Mucosa of descending colon (tissue), 3 donors: Measurements from ENCODE around the gene ATP6V0C. TPM values are rescaled to one million over a fixed set of nuclear protein-coding genes. Genes with fewer than 3 reads are reported as not detected.
A peak's percentile ranks its signal among the peaks of the same experiment; 100 is the strongest.

Experiments used
- ATAC-seq: fragments of 200-7000 bp; cut with Tn5 transposase; one replicate; pipeline ENCODE4 v1.9.1; 2020; ENCODE audit warnings: mild to moderate bottlenecking, moderate library complexity
- DNase-seq, 3 donors: peaks; one replicate each; pipeline ENCODE4 v3.0.0-alpha.2; 2020
- H3K36me3 ChIP-seq: fragments of 200-600 bp; one replicate; pipeline ENCODE4 v1.8.0; 2021; ENCODE audit warnings: low read depth, mild to moderate bottlenecking
- H3K4me1 ChIP-seq: fragments of 200-600 bp; one replicate; pipeline ENCODE4 v1.8.0; 2021; ENCODE audit warnings: low read depth, mild to moderate bottlenecking
- H3K4me3 ChIP-seq: fragments of 200-600 bp; one replicate; pipeline ENCODE4 v1.8.0; 2021; ENCODE audit warnings: mild to moderate bottlenecking
- H3K9me3 ChIP-seq: fragments of 200-600 bp; one replicate; pipeline ENCODE4 v1.8.0; 2021; ENCODE audit warnings: mild to moderate bottlenecking
- CTCF ChIP-seq: fragments of 200-600 bp; IDR thresholded peaks from one replicate; pipeline ENCODE4 v1.8.0; 2022; ENCODE audit warnings: antibody characterized with exemption, mild to moderate bottlenecking
- intact Hi-C, 2 donors: fragments of 100-400 bp; cut with DNase I in 1 of 2; cut with micrococcal nuclease in 1 of 2; formaldehyde crosslinking; loops; one replicate each; pipeline versions ENCODE4 v1.11.0 to v1.11.1; 2022; cut with DNase I, micrococcal nuclease
- total RNA-seq, 3 donors: library from RNA; stranded (reverse); fragmentation: NEBNext Ultra II Directional in 2 of 3; extraction: Animal tissue kit (Norgen Biotek cat#: 25700) in 2 of 3; gene quantifications; one replicate each; pipeline versions ENCODE4 v1.2.1 to v1.2.4, GENCODE V29; 2021 to 2023
- donor health status: DM: no; HTN: no; CAD: no; lungs with moderate emphysema.
- donor health status: DM: no; HTN: no; CAD: no.
- donor health status: DM: no; HTN: yes; CAD: no.

ATP6V0C gene
- total RNA-seq, 3 donors from 2014 or later, result 171 to 261 (median 201) TPM

- DNase-seq, result peak in 1 of 3 donors; percentile 66
- Histone ChIP-seq H3K4me1 (peaks cover 33% of the 10 kb centered on the region), H3K9me3 (no peaks in the 10 kb centered on the region), H3K36me3 (no peaks in the 10 kb centered on the region), H3K4me3 (no peak overlapping the region)
- no peak for TF ChIP-seq CTCF
- intact Hi-C loops, result no loop called here
- no peak for ATAC-seq
These were observed 40.3 kb upstream of the ATP6V0C start for GRCh38 chr16:2473446-2473926.

GRCh38 chr16:2473999-2474876 lies 39.5 kb upstream of the ATP6V0C start:
- Histone ChIP-seq H3K4me3 (peak overlapping the region; percentile 54), H3K36me3 (no peaks in the 10 kb centered on the region), H3K4me1 (peaks cover 26% of the 10 kb centered on the region), H3K9me3 (no peaks in the 10 kb centered on the region)
- peak; percentile 77 for ATAC-seq
- DNase-seq, result peak; percentile 59 to 75 (median 75)
- TF ChIP-seq CTCF, result peak; percentile 50
- intact Hi-C loops, result no loop called here

GRCh38 chr16:2474877-2475412 lies 38.8 kb upstream of the ATP6V0C start, which contains the start of gene TBC1D24:
Gene TBC1D24 (plus strand): TSS chr16:2475127. CDS start chr16:2496149, 21,022 bp downstream.
- DNase-seq (peak; percentile 87 to 94 (median 90)), ATAC-seq (peak; percentile 88)
- intact Hi-C loops, result no loop called here
- no peak for TF ChIP-seq CTCF
- peaks cover 24% of the 10 kb centered on the region for H3K4me1 ChIP-seq
- peak within 1 kb of the TSS; percentile 54 for H3K4me3 ChIP-seq
- no peaks in the 10 kb centered on the region for H3K36me3 ChIP-seq
- no peaks in the 10 kb centered on the region for H3K9me3 ChIP-seq

GRCh38 chr16:2475413-2476344 lies 38.1 kb upstream of the ATP6V0C start:
- peak overlapping the region; percentile 54 for H3K4me3 ChIP-seq
- no peaks in the 10 kb centered on the region for H3K36me3 ChIP-seq
- intact Hi-C loops, result no loop called here
- TF ChIP-seq CTCF, result no peak
- H3K4me1 ChIP-seq, result peaks cover 26% of the 10 kb centered on the region
- H3K9me3 ChIP-seq, result no peaks in the 10 kb centered on the region
- ATAC-seq (peak; percentile 47), DNase-seq (peak; percentile 35 to 69 (median 65))

GRCh38 chr16:2476345-2476720 lies 37.4 kb upstream of the ATP6V0C start:
- no peak for DNase-seq
- no peak for ATAC-seq
- intact Hi-C loops, result no loop called here
- peaks cover 25% of the 10 kb centered on the region for H3K4me1 ChIP-seq
- H3K9me3 ChIP-seq, result no peaks in the 10 kb centered on the region
- H3K36me3 ChIP-seq, result no peaks in the 10 kb centered on the region
- no peak for TF ChIP-seq CTCF
- H3K4me3 ChIP-seq, result no peak overlapping the region
